ENCODE data around the gene GALR2. TPM values are rescaled to one million over a fixed set of nuclear protein-coding genes. Genes with fewer than 3 reads are reported as not detected.

The GALR2 gene
- polyA plus RNA-seq, 2 of the 4 experiments (the other 2 are of a cell fraction), result 0.32 to 0.44 TPM

GRCh38 chr17:76033139-76033538 is 41.4 kb upstream of the GALR2 start:
- no peak overlapping the region for H3K27ac ChIP-seq
- TF ChIP-seq HOXA7 (CRISPR knock-in tag; IDR thresholded peaks at IDR 0.05) (no peak), FOSL2 (IDR thresholded peaks at IDR 0.05) (no peak), FOSL2 (CRISPR knock-in tag; IDR thresholded peaks at IDR 0.05) (no peak), BCL3 (IDR thresholded peaks at IDR 0.05) (no peak), RAD21 (conservative IDR thresholded peaks at IDR 0.05 in 1 of 2, IDR thresholded peaks at IDR 0.05 in 1 of 2) (no peak), CHD4 (IDR thresholded peaks at IDR 0.05; ENCODE audit: borderline replicate concordance) (no peak), RARB (CRISPR knock-in tag; IDR thresholded peaks at IDR 0.05) (no peak), MAZ (IDR thresholded peaks at IDR 0.05; ENCODE audit: borderline replicate concordance, low read depth, low read length) (no peak), EHF (CRISPR knock-in tag; IDR thresholded peaks at IDR 0.05) (no peak), ATOH8 (CRISPR knock-in tag; IDR thresholded peaks at IDR 0.05; ENCODE audit: low read depth) (no peak), HEYL (CRISPR knock-in tag; IDR thresholded peaks at IDR 0.05) (no peak), BHLHE40 (IDR thresholded peaks at IDR 0.05; ENCODE audit: low read depth, low read length) (no peak), ZSCAN20 (CRISPR knock-in tag; IDR thresholded peaks at IDR 0.05) (no peak), PBX3 (IDR thresholded peaks at IDR 0.05) (no peak), TP53 (CRISPR knock-in tag; IDR thresholded peaks at IDR 0.05) (no peak), NR3C1 (IDR thresholded peaks at IDR 0.05) (no peak)
- FAIRE-seq, result no peak
- H3K4me3 ChIP-seq, result no peak overlapping the region
- ATAC-seq, result no peak
- WGBS (ENCODE audit: missing lambda C conversion rate), result 88% methylated on average over 6 of the region's 6 CpGs
- POLR2A ChIA-PET, result interaction anchor here (1.9 kb wide), 1 partner anchor 39 kb away, joined by 4 read pairs; the partner anchor contains the start of gene SRP68
- H3K4me1 ChIP-seq, result peaks cover 13% of the 10 kb centered on the region
- no peak overlapping the region for H3K4me2 ChIP-seq
- H3K9me3 ChIP-seq, result no peaks in the 10 kb centered on the region
- no peak for DNase-seq (ENCODE audit: low read depth in 1 of 2, low spot score in 1 of 2)
- CTCF ChIA-PET, result interaction anchor here (0.6 to 23.8 kb wide), 9 partner anchors 8 to 373 kb away, joined by 3 to 357 read pairs (median 5); partner anchors contain the start of gene GALR2

GRCh38 chr17:76034428-76035350 is 39.9 kb upstream of the GALR2 start:
- ChIA-PET CTCF (interaction anchor here (1.0 to 23.8 kb wide), 6 partner anchors 11 to 363 kb away, joined by 3 to 357 read pairs (median 4); no protein-coding TSS in a partner anchor), POLR2A (interaction anchor here (1.9 kb wide), 1 partner anchor 38 kb away, joined by 4 read pairs; the partner anchor contains the start of gene SRP68)
- H3K4me2 ChIP-seq, result no peak overlapping the region
- no peaks in the 10 kb centered on the region for H3K9me3 ChIP-seq
- TF ChIP-seq RARB (CRISPR knock-in tag; IDR thresholded peaks at IDR 0.05) (no peak), BHLHE40 (IDR thresholded peaks at IDR 0.05; ENCODE audit: low read depth, low read length) (no peak), RCOR1 (IDR thresholded peaks at IDR 0.05; ENCODE audit: low read depth, low read length) (no peak), RNF2 (IDR thresholded peaks at IDR 0.05; ENCODE audit: borderline replicate concordance, low read depth) (no peak), GATA3 (IDR thresholded peaks at IDR 0.05; ENCODE audit: borderline replicate concordance) (no peak), HEYL (CRISPR knock-in tag; IDR thresholded peaks at IDR 0.05) (no peak), ESRRA (IDR thresholded peaks at IDR 0.05; ENCODE audit: borderline replicate concordance, low read length) (no peak)
- H3K4me1 ChIP-seq, result peaks cover 1% of the 10 kb centered on the region
- 90% methylated on average over 13 of the region's 13 CpGs for WGBS (ENCODE audit: missing lambda C conversion rate)
- H3K4me3 ChIP-seq, result no peak overlapping the region
- ATAC-seq, result no peak
- peak; percentile 81 for FAIRE-seq
- no peak overlapping the region for H3K27ac ChIP-seq
- DNase-seq (ENCODE audit: low read depth in 1 of 2, low spot score in 1 of 2), result no peak

Measured in A549 (cell line).